H1 (cell line): ENCODE data around the gene PNPLA1.

ENCODE experiments used
- EZH2 ChIP-seq: fragments of 200-600 bp; sonication (generic); IDR thresholded peaks from 2 replicates; pipeline ENCODE4 v1.7.1; 2012; ENCODE audit warnings: low read depth, mild to moderate bottlenecking, moderate library complexity, low read length, inconsistent platforms; ENCODE audit not compliant: severe bottlenecking
- KDM1A ChIP-seq: fragments of 200-600, 300-600 bp; sonication (generic); IDR thresholded peaks from 2 replicates; pipeline ENCODE4 v1.7.1; 2016; ENCODE audit warnings: mild to moderate bottlenecking, low read length, borderline replicate concordance
- MAX ChIP-seq: IDR thresholded peaks from 2 replicates; pipeline ENCODE4 v1.6.1; 2012; ENCODE audit warnings: inconsistent platforms
- POLR2A ChIP-seq, 2 experiments: IDR thresholded peaks; 1 replicate in 1 of 2; 2 replicates in 1 of 2; pipeline ENCODE4 v1.6.1; 2011; ENCODE audit warnings: low read depth in 2 of 2, low read length in 2 of 2, mild to moderate bottlenecking in 2 of 2; ENCODE audit errors: control extremely low read depth in 1 of 2
- POLR2AphosphoS5 ChIP-seq: IDR thresholded peaks from 2 replicates; pipeline ENCODE4 v1.6.1; 2011; ENCODE audit warnings: low read depth, low read length
- RNF2 ChIP-seq: fragments of 200-900, 300-1000 bp; sonication (generic); IDR thresholded peaks from 2 replicates; pipeline ENCODE4 v1.7.1; 2016; ENCODE audit warnings: borderline replicate concordance, low read depth, mild to moderate bottlenecking, antibody characterized with exemption, low read length; ENCODE audit not compliant: poor library complexity, severe bottlenecking; ENCODE audit errors: missing control alignments
- SP1 ChIP-seq: IDR thresholded peaks from 2 replicates; pipeline ENCODE4 v1.6.1; 2011; ENCODE audit warnings: low read depth, low read length
- SUZ12 ChIP-seq: fragments of 200-600 bp; sonication (generic); IDR thresholded peaks from 2 replicates; pipeline ENCODE4 v1.6.1; 2012; ENCODE audit warnings: mild to moderate bottlenecking, inconsistent platforms, low read length, moderate library complexity, mixed read lengths
- ZNF274 ChIP-seq: IDR thresholded peaks from 2 replicates; pipeline ENCODE4 v1.7.0; 2012; ENCODE audit warnings: low read length, borderline replicate concordance; ENCODE audit errors: extremely low read depth
- TF ChIP-seq, protein P1 (sequence below), 3 experiments: IDR thresholded peaks; 1 replicate in 2 of 3; 2 replicates in 1 of 3; pipeline versions ENCODE4 v1.5.1 to v1.6.1; 2011; ENCODE audit warnings: low read length in 3 of 3, mild to moderate bottlenecking in 3 of 3, inconsistent platforms in 2 of 3, low read depth in 1 of 3, moderate library complexity in 1 of 3; ENCODE audit not compliant: insufficient read depth in 1 of 3; ENCODE audit errors: control extremely low read depth in 1 of 3
- TF ChIP-seq, protein P2 (sequence below): IDR thresholded peaks from 2 replicates; pipeline ENCODE4 v1.6.1; 2011; ENCODE audit warnings: low read depth, mild to moderate bottlenecking, low read length; ENCODE audit not compliant: insufficient read depth

GRCh38 chr6:36276581-36277536 is 7.0 kb downstream of the PNPLA1 start:
- no peak for TF ChIP-seq EZH2
- no peak for TF ChIP-seq KDM1A
- TF ChIP-seq, protein P1, sequence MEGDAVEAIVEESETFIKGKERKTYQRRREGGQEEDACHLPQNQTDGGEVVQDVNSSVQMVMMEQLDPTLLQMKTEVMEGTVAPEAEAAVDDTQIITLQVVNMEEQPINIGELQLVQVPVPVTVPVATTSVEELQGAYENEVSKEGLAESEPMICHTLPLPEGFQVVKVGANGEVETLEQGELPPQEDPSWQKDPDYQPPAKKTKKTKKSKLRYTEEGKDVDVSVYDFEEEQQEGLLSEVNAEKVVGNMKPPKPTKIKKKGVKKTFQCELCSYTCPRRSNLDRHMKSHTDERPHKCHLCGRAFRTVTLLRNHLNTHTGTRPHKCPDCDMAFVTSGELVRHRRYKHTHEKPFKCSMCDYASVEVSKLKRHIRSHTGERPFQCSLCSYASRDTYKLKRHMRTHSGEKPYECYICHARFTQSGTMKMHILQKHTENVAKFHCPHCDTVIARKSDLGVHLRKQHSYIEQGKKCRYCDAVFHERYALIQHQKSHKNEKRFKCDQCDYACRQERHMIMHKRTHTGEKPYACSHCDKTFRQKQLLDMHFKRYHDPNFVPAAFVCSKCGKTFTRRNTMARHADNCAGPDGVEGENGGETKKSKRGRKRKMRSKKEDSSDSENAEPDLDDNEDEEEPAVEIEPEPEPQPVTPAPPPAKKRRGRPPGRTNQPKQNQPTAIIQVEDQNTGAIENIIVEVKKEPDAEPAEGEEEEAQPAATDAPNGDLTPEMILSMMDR (IDR thresholded peaks at IDR 0.05; ENCODE audit: control extremely low read depth in 1 of 3, insufficient read depth in 1 of 3, low read depth in 1 of 3, low read length in 3 of 3): no peak
- no peak for TF ChIP-seq MAX
- TF ChIP-seq ZNF274: no peak
- TF ChIP-seq SUZ12: no peak
- no peak for TF ChIP-seq SP1
- no peak for TF ChIP-seq POLR2AphosphoS5
- TF ChIP-seq, protein P2, sequence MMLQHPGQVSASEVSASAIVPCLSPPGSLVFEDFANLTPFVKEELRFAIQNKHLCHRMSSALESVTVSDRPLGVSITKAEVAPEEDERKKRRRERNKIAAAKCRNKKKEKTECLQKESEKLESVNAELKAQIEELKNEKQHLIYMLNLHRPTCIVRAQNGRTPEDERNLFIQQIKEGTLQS: no peak
- TF ChIP-seq RNF2: no peak
- no peak for TF ChIP-seq POLR2A (IDR thresholded peaks at IDR 0.05; ENCODE audit: control extremely low read depth in 1 of 2, low read depth in 2 of 2, low read length in 2 of 2)
